Nephron (organoid): ENCODE data around the gene POR.

ENCODE experiments used
- H3K27ac Mint-ChIP-seq, 3 experiments: 2 replicates each; pipeline ENCODE4 v1.8.0; 2020; ENCODE audit warnings: mixed read lengths in 3 of 3, mild to moderate bottlenecking in 2 of 3, moderate library complexity in 1 of 3
- H3K27me3 Mint-ChIP-seq: 2 replicates; pipeline ENCODE4 v1.8.0; 2021; ENCODE audit warnings: low read depth, mild to moderate bottlenecking, moderate library complexity, mixed read lengths
- H3K36me3 Mint-ChIP-seq: 2 replicates; pipeline ENCODE4 v1.8.0; 2020; ENCODE audit warnings: low read depth, mixed read lengths
- H3K4me1 Mint-ChIP-seq: 2 replicates; pipeline ENCODE4 v1.8.0; 2020; ENCODE audit warnings: mixed read lengths
- H3K4me3 Mint-ChIP-seq, 3 experiments: 2 replicates each; pipeline ENCODE4 v1.8.0; 2020; ENCODE audit warnings: mild to moderate bottlenecking in 3 of 3, mixed read lengths in 3 of 3, moderate library complexity in 2 of 3
- H3K9me3 Mint-ChIP-seq: 2 replicates; pipeline ENCODE4 v1.8.0; 2020; ENCODE audit warnings: mixed read lengths
- CTCF ChIP-seq, 3 experiments: fragments of 200-600 bp; sonication (generic); IDR thresholded peaks; one replicate each; pipeline ENCODE4 v1.5.0; 2021; ENCODE audit warnings: antibody characterized with exemption in 3 of 3; ENCODE audit not compliant: unreplicated experiment in 3 of 3

Gene POR

GRCh38 chr7:75995052-75995471 is 80.1 kb downstream of the POR start:
- H3K9me3 Mint-ChIP-seq = no peaks in the 10 kb centered on the region
- H3K36me3 Mint-ChIP-seq = peaks cover 37% of the 10 kb centered on the region
- peak overlapping the region in 2 of 3 experiments; percentile 45 to 79 for H3K27ac Mint-ChIP-seq
- no peak for TF ChIP-seq CTCF (IDR thresholded peaks at IDR 0.05; ENCODE audit: unreplicated experiment in 3 of 3)
- H3K4me1 Mint-ChIP-seq = peaks cover 12% of the 10 kb centered on the region
- H3K4me3 Mint-ChIP-seq = peak overlapping the region; percentile 86 to 91 (median 91)
- H3K27me3 Mint-ChIP-seq = no peaks in the 10 kb centered on the region

- peak overlapping the region; percentile 64 to 67 (median 66) for H3K4me3 Mint-ChIP-seq
- H3K9me3 Mint-ChIP-seq = no peaks in the 10 kb centered on the region
- no peaks in the 10 kb centered on the region for H3K27me3 Mint-ChIP-seq
- TF ChIP-seq CTCF (IDR thresholded peaks at IDR 0.05; ENCODE audit: unreplicated experiment in 3 of 3) = no peak
- peaks cover 41% of the 10 kb centered on the region for H3K36me3 Mint-ChIP-seq
- H3K4me1 Mint-ChIP-seq = peaks cover 2% of the 10 kb centered on the region
- no peak overlapping the region for H3K27ac Mint-ChIP-seq
These were observed 81.0 kb downstream of the POR start for GRCh38 chr7:75995996-75996395.

- Mint-ChIP-seq H3K9me3 (no peaks in the 10 kb centered on the region), H3K27me3 (no peaks in the 10 kb centered on the region), H3K4me3 (peak overlapping the region in 2 of 3 experiments; percentile 20 to 64), H3K36me3 (peaks cover 43% of the 10 kb centered on the region), H3K4me1 (no peaks in the 10 kb centered on the region), H3K27ac (no peak overlapping the region)
- TF ChIP-seq CTCF (IDR thresholded peaks at IDR 0.05; ENCODE audit: unreplicated experiment in 3 of 3) = no peak
These were observed 81.5 kb downstream of the POR start for GRCh38 chr7:75996476-75996875.

- Mint-ChIP-seq H3K4me1 (no peaks in the 10 kb centered on the region), H3K9me3 (no peaks in the 10 kb centered on the region), H3K27ac (no peak overlapping the region), H3K27me3 (no peaks in the 10 kb centered on the region), H3K4me3 (no peak overlapping the region), H3K36me3 (peaks cover 50% of the 10 kb centered on the region)
- no peak for TF ChIP-seq CTCF (IDR thresholded peaks at IDR 0.05; ENCODE audit: unreplicated experiment in 3 of 3)
These were observed 83.1 kb downstream of the POR start for GRCh38 chr7:75998038-75998437.

GRCh38 chr7:76000566-76000965 is 85.6 kb downstream of the POR start:
- TF ChIP-seq CTCF (IDR thresholded peaks at IDR 0.05; ENCODE audit: unreplicated experiment in 3 of 3) = no peak
- Mint-ChIP-seq H3K36me3 (peaks cover 61% of the 10 kb centered on the region), H3K4me1 (no peaks in the 10 kb centered on the region), H3K9me3 (no peaks in the 10 kb centered on the region), H3K4me3 (no peak overlapping the region), H3K27ac (no peak overlapping the region), H3K27me3 (no peaks in the 10 kb centered on the region)

GRCh38 chr7:76002139-76002538 is 87.2 kb downstream of the POR start:
- Mint-ChIP-seq H3K27me3 (no peaks in the 10 kb centered on the region), H3K9me3 (no peaks in the 10 kb centered on the region)

More at GRCh38 chr7:76002139-76002538, 87.2 kb downstream of the POR start:
- Mint-ChIP-seq H3K27ac (no peak overlapping the region), H3K36me3 (peaks cover 47% of the 10 kb centered on the region), H3K4me1 (no peaks in the 10 kb centered on the region), H3K4me3 (no peak overlapping the region)
- TF ChIP-seq CTCF (IDR thresholded peaks at IDR 0.05; ENCODE audit: unreplicated experiment in 3 of 3) = no peak
